ENCODE measurements around the gene AMPD2.

AMPD2 gene

DNA sequence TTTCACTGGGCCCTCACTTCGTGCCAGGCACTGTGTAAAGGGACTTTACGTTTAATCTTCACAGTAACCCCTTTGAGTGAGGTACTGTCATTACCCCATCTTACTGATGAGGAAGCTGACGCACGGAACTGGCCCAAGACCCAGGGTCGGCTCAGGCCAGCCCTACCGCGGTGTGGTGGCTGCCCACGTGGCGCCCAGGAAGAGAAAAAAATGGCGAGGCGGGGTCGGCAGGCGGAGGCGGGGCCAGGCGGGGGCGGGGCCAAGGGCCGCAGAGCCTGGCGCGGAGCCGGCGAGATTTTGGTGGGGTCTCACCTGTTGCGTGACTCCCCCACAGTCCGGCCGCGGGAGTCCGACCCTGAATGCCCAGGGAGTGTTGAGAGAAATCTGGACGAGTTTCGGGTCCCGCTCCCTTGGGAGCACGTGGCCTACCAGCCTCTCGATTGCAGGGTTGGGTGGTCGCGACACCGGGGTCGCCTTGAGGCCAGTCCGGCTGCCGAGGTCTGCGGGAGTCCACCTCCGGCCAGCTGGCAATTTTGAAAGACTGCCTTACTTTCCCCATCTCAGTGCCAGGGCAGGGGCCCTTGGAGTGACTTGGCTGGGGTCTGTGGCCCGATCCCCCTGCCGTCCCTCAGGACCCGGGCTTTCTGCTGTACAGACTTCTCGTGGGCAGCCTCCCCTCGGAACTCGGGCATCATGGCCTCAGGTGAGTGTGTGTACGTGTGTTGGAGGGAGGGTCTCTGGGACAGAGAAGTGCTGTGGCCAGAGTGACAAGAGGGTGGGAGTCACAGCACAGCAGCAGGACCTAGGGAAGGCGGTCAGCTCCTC is at the start of gene AMPD2, which contains the start of gene GNAT2:
Gene AMPD2 (plus strand): TSS at position 262 of the 825 bp plus-strand sequence. CDS start 1,339 bp downstream, outside the sequence.
Gene GNAT2 (minus strand): TSS at position 41 of the 825 bp plus-strand sequence. CDS start 6,746 bp downstream, outside the sequence.
- DNase-seq, result peak; percentile 89

DNA sequence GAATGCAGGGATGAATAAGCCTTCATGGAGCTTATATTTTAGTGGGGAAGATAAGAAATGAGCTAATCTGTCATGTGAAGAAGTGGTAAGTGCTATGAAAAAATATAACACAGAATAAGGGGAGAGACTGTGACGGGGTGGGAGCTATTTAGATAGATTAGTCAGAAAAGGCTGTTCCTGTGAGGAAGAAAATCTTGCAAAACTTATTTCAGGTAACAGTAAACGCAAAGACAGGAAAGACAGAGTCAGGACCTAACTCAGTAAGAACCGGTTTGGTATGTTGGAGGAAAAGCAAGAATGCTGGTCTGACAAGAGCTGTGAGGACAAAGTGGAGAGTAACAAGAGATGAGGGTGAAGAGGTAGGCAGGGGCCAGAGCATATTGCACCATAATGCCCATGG is 49.2 kb upstream of the AMPD2 start:
- no peak for DNase-seq

DNA sequence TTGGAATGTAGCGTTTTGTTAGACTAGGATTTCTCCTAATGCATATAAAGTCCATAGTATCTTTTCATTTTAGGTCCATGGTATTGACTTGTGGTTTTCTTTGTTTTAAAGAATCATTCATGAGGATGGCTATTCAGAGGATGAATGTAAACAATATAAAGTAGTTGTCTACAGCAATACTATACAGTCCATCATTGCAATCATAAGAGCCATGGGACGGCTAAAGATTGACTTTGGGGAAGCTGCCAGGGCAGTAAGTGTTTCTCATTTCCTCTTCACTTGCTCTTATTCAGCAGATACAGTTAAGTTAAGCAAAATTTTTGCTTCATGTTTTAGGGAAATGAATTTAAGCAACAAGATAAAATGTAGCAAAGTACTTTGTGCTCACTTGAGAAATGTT is 45.9 kb upstream of the AMPD2 start:
- DNase-seq, result peak; percentile 50

DNA sequence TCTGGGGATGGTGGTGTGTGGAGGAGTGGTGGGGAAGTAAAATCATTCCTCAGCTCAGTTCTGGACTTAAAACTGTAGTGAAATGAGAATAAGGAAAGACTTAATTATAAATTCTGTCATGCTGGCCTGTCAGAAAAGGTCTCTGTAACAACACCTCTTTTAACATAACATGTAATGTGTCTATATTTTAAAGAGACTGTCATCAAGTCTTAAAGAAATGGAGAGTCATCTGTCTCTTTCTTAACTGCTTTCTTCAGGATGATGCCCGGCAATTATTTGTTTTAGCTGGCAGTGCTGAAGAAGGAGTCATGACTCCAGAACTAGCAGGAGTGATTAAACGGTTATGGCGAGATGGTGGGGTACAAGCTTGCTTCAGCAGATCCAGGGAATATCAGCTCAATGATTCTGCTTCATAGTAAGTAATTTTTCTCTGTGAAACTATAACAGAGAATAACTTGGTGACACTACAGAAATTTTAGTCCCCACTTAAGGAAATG is 40.6 kb upstream of the AMPD2 start:
- no peak for DNase-seq

DNA sequence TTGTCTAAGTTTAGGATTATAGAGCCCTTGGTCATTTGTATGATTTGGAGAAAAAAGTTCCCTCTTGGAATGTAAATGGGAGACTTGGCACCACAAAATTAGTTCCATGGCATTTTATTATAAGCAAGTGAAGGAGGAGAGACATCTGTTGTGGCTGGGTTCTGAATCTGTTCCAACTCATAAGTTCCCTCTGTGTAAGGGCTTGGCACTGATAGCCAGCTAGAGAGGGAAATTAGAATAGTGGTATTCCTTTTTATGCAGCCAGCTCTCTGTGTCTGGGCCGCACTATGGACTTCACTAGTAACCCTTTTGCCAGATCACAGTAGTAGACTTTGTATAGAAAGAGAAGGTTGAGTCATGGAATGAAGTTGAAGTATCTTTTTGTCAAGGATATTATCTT is 40.1 kb upstream of the AMPD2 start:
- DNase-seq, result no peak

- no peak for DNase-seq
Observed at GRCh38 chr1:109582021-109582420, 37.6 kb upstream of the AMPD2 start.

DNA sequence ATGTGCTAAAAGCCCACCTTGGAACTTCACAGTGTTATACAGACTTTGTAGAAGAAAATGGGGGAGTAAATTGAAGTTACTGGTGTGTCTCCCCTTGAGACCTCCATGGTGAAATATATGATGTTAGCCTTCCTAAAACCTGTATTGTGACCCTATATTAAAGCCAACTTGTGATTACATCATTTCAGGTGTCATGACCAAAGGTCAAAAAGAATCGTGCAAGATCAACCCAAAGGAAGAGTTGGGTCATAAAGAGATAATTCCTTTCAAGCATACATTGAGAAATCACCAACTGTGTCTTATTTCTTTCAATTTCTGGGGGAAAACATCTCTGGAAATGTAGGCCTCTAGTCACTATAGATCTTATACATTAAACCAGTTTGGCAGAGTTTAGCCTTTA is 34.9 kb upstream of the AMPD2 start:
- DNase-seq, result no peak

GRCh38 chr1:109586055-109586454 is 33.6 kb upstream of the AMPD2 start:
- no peak for DNase-seq

DNA sequence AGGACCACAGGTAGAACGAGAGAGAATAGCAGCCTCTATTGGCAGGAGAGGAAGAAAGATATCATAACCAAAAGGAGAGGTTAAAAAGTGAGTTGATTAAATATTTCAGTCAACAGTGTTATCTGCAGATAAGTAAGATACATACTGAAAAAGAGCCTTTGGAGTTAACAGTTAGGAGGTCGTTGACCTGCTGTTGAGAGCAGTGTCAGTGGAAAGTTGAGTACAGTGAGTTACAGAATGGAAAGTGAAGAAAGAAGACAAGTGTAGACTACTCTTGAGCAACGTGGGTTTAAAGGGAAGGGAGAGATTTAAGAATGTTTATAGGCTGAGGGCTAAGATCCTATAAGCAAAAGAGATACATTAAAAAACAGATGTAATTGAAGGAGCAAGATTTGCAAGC is 30.5 kb upstream of the AMPD2 start:
- DNase-seq, result no peak

DNA sequence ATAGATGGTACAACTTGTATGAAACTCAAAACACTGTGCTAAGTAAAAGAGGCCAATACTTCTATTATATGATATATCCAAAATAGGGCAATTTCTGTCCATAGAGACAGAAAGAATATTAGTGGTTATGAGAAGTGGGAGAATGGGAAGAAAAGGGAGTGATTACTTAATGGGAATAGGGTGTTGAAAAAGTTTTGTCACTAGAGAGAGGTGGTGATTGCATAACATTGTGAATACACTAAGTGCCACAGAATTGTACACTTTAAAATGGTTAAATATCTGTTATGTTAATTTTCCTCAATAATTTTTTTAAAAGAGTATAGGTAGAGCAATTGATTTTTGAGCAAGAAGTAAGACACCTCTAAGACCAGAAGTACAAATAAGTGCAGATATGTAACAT is 30.0 kb upstream of the AMPD2 start:
- DNase-seq, result no peak

- peak; percentile 28 for DNase-seq
Observed at GRCh38 chr1:109592916-109593315, 26.7 kb upstream of the AMPD2 start.

DNA sequence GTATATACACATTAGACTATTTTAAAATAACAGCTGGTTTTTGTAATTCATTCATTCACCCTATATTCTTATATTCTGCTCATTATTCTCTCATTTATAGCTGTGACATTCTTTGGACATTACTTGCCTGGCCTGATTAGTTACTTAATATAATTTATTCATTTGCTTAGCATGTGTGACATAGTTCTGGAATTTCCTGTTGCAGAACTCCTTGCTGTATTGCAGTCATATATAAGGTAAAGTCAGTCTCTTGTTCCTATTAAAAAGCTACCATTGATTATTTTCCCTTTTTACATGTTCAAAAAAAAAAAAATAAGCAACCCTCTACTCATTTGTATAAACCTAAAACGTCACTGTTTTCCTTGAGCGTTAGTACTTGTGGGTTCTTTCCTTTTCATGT is 24.1 kb upstream of the AMPD2 start:
- no peak for DNase-seq

DNA sequence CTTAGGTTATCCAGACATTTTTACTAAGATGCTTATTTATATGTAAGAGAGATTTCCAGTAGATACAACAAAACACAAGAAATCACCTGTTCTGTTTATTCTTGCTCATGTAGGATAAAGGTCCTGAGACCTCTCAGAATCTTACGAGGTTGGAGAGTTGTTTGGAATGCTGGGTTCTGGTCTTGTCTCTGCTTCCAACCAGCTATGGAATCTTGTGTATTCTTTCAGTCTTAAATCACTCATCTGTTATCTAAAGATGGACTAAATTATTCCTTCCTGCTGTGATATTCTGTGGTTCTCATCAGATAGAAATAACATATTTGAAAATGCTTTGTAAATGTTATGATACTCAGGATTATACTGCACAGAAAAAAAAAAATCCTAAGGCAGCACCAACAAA is 21.5 kb upstream of the AMPD2 start:
- no peak for DNase-seq

DNA sequence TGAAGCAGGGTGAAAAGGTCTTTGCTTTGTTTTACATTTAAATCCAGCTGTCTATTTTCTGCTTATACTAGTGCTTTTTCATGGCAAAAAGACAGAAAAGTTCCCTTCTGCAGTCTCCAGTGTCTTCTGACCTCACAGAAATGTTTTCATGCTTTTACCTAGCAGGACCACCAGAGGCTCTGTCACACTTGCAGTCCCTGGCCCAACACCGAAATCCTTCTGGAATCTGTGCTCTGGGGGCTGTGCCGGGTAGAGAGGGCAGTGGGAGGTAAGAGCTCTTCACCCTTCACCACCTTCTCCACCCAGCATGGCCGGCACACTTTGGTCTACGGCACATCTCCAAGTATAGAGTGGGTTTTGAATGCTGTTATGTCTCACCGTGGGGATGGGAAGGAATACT is 21.0 kb upstream of the AMPD2 start:
- DNase-seq, result peak; percentile 39

- DNase-seq, result no peak
Observed at GRCh38 chr1:109603229-109603628, 16.4 kb upstream of the AMPD2 start.

DNA sequence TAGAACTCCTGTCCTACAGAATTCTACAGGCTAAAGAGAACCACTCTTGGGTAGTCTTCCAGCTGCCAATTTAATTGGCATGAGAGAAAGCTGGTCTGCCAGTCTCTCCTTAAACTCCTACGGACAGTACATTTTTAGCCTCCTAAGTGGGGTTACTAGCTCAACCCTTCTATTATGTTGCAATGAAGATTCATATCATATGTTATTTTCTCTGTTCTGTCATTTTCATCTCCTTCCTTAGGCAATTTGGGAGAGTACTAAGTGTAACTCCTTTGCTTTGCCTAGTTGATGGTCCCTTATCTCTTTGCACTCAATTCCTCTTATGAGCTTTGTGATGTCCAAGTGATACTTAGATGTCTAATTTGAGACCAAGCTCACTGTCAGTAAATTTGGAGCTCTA is 14.3 kb upstream of the AMPD2 start:
- no peak for DNase-seq

GRCh38 chr1:109609881-109610280 is 9.8 kb upstream of the AMPD2 start:
- no peak for DNase-seq

GRCh38 chr1:109610609-109611307 is 8.9 kb upstream of the AMPD2 start:
- DNase-seq, result no peak

- DNase-seq, result no peak
Observed at GRCh38 chr1:109611308-109611990, 8.2 kb upstream of the AMPD2 start.

DNA sequence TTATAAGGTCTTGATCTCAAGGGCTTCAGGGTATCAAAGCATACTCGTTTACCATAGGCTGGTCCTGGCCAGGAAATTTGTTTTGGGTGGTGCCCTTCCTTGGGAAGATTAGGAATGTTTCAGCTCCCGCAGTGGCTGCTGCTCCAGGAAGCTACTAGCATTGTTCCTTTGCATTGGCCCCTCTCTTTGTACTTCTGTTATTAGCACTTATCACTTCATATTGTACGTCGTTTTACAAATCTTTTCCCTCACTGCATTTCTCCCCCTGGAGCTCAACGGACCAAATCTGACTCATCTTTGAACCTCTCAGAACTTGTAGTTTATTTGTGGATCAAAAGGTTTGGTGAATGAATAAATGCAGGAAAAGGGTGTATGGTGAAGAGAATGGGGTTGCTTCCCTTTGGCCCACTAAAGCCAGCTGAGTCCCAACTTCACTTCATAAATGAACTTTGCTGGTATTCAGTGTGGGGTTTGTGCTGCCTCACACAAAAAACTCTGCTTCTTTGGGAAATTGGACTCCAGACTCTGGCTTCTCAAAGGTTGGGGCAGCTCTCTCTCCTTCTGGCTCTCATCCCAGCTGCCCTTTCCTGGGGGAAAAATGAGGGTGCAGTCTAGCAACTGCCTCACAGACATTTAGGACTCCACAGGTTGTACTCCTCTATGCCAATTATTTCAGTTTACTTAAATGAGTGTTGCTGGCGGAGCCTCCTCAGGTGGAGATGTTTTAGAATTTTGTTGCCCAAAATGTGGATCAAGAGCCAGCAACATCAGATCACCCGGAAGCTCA is 6.1 kb upstream of the AMPD2 start:
- DNase-seq, result no peak

DNA sequence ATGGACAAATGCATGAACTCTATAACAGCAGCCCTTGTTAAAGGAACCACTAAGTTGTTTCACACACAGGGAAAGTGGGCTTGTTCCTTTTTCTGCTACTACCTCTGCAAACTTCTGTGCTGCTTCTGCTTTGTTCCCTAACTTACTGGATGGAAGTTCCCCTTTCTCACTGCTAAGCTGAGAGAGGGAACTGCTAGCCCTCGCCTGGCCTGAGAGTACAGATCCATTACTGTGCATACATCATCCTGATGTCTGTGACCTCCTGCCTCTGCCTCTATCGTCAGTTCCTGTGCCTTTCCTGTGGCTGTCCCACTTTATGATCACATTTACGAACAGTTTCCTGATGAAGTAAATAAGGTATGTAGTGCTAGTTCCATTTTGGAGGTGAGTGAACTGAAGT is 3.8 kb upstream of the AMPD2 start:
- peak; percentile 74 for DNase-seq

DNA sequence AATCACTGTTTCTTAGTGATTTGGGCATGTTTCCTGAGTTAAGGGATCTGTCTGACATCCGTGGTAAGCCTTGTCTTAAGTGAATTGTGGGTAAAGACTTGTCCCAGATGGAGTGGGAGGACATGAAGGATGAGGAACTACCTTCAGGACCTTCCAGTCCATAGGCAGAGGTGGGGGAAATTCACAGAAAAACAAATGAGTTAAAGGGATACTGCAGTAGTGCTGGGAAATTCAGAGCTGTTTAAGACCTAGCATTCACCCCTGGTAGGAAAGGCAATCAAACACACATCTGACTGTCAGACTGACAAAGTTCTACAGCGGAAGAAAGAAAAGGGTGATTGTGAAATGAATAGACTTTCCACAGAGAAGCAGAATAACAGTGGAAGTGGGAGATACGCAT is 3.2 kb upstream of the AMPD2 start:
- no peak for DNase-seq

Measured in hematopoietic multipotent progenitor cell treated with erythropoietin and hydrocortisone succinate and interleukin-3 and kit ligand, for 6 days (in vitro differentiated cells).